ENCODE data around the gene ABCC5.

The ABCC5 gene

GRCh38 chr3:183884427-183885296 lies 133.0 kb downstream of the ABCC5 start, which contains the start of gene PARL (continued):
- TF ChIP-seq KLF8 (tag by site-specific recombination; IDR thresholded peaks at IDR 0.05), result peak; percentile 96
- no peak for TF ChIP-seq ZNF133 (tag by site-specific recombination; IDR thresholded peaks at IDR 0.05)
- TF ChIP-seq ZNF837 (tag by site-specific recombination; IDR thresholded peaks at IDR 0.05), result no peak
- TF ChIP-seq ZBTB6 (tag by site-specific recombination; IDR thresholded peaks at IDR 0.05), result no peak
- no peak for TF ChIP-seq ZNF776 (tag by site-specific recombination; IDR thresholded peaks at IDR 0.05; ENCODE audit: borderline replicate concordance)
- no peak for TF ChIP-seq ZFP41 (tag by site-specific recombination; IDR thresholded peaks at IDR 0.05; ENCODE audit: borderline replicate concordance)
- peak; percentile 67; the same call in 1 of the 2 replicates for TF ChIP-seq IKZF3 (tag by site-specific recombination; IDR thresholded peaks at IDR 0.05)
- no peak for TF ChIP-seq KLF10 (tag by site-specific recombination; IDR thresholded peaks at IDR 0.05)
- TF ChIP-seq, protein P1, sequence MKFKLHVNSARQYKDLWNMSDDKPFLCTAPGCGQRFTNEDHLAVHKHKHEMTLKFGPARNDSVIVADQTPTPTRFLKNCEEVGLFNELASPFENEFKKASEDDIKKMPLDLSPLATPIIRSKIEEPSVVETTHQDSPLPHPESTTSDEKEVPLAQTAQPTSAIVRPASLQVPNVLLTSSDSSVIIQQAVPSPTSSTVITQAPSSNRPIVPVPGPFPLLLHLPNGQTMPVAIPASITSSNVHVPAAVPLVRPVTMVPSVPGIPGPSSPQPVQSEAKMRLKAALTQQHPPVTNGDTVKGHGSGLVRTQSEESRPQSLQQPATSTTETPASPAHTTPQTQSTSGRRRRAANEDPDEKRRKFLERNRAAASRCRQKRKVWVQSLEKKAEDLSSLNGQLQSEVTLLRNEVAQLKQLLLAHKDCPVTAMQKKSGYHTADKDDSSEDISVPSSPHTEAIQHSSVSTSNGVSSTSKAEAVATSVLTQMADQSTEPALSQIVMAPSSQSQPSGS (tag by site-specific recombination; IDR thresholded peaks at IDR 0.05; ENCODE audit: low read depth), result no peak
- TF ChIP-seq ZNF747 (tag by site-specific recombination; IDR thresholded peaks at IDR 0.05), result no peak
- TF ChIP-seq ZBTB1 (tag by site-specific recombination; IDR thresholded peaks at IDR 0.05), result no peak
- TF ChIP-seq ZIC2 (tag by site-specific recombination; IDR thresholded peaks at IDR 0.05), result peak; percentile 27
- no peak for TF ChIP-seq ZNF169 (tag by site-specific recombination; IDR thresholded peaks at IDR 0.05)
- peak; percentile 37; the same call in 1 of the 2 replicates for TF ChIP-seq ZNF362 (tag by site-specific recombination; IDR thresholded peaks at IDR 0.05)
- TF ChIP-seq ZNF658 (tag by site-specific recombination; IDR thresholded peaks at IDR 0.05), result 0 out of 2 replicates have a peak, but pooled peaks have one; percentile 33
- TF ChIP-seq ZSCAN4 (tag by site-specific recombination; IDR thresholded peaks at IDR 0.05), result 0 out of 2 replicates have a peak, but pooled peaks have one; percentile 32
- no peak for TF ChIP-seq ZNF645 (tag by site-specific recombination; IDR thresholded peaks at IDR 0.05)
- no peak for TF ChIP-seq ZNF621 (tag by site-specific recombination; IDR thresholded peaks at IDR 0.05)
- no peak for TF ChIP-seq ZNF211 (tag by site-specific recombination; IDR thresholded peaks at IDR 0.05; ENCODE audit: low read depth)
- TF ChIP-seq ZSCAN5A (tag by site-specific recombination; IDR thresholded peaks at IDR 0.05), result peak; percentile 72; the same call in 1 of the 2 replicates
- TF ChIP-seq ZEB2 (tag by site-specific recombination; IDR thresholded peaks at IDR 0.05), result peak; percentile 85
- TF ChIP-seq ZNF366 (tag by site-specific recombination; conservative IDR thresholded peaks at IDR 0.05), result no peak
- no peak for TF ChIP-seq ZNF677 (tag by site-specific recombination; IDR thresholded peaks at IDR 0.05)
- peak; percentile 94 for TF ChIP-seq YY2 (tag by site-specific recombination; IDR thresholded peaks at IDR 0.05)
- TF ChIP-seq ZNF112 (tag by site-specific recombination; IDR thresholded peaks at IDR 0.05), result no peak
- no peak for TF ChIP-seq ZNF664 (tag by site-specific recombination; IDR thresholded peaks at IDR 0.05)
- TF ChIP-seq ZNF121 (tag by site-specific recombination; IDR thresholded peaks at IDR 0.05), result 0 out of 2 replicates have a peak, but pooled peaks have one; percentile 28
- no peak for TF ChIP-seq GLI2 (tag by site-specific recombination; IDR thresholded peaks at IDR 0.05; ENCODE audit: borderline replicate concordance, low read depth)
- TF ChIP-seq ZNF558 (tag by site-specific recombination; IDR thresholded peaks at IDR 0.05), result no peak
- TF ChIP-seq, protein P2, sequence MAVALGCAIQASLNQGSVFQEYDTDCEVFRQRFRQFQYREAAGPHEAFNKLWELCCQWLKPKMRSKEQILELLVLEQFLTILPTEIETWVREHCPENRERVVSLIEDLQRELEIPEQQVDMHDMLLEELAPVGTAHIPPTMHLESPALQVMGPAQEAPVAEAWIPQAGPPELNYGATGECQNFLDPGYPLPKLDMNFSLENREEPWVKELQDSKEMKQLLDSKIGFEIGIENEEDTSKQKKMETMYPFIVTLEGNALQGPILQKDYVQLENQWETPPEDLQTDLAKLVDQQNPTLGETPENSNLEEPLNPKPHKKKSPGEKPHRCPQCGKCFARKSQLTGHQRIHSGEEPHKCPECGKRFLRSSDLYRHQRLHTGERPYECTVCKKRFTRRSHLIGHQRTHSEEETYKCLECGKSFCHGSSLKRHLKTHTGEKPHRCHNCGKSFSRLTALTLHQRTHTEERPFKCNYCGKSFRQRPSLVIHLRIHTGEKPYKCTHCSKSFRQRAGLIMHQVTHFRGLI (tag by site-specific recombination; IDR thresholded peaks at IDR 0.05), result peak; percentile 76
- TF ChIP-seq ZSCAN16 (tag by site-specific recombination; IDR thresholded peaks at IDR 0.05), result no peak
- no peak for TF ChIP-seq HOXD13 (CRISPR knock-in tag; IDR thresholded peaks at IDR 0.05; ENCODE audit: borderline replicate concordance)
